Right forelimb (tissue), 1 donor: Measurements from ENCODE around the gene OR10A3.
"Not testable (repeated sequence)": the region's sequence is repeated elsewhere in the genome, so short reads cannot be mapped to it uniquely, and the experiment has no call there.

Experiments used
- DNase-seq: peaks from one replicate; pipeline ENCODE4 v3.0.0-alpha.2; 2018

OR10A3 gene

GRCh38 chr11:7941608-7942007, at the start of gene OR10A3:
OR10A3 (minus strand) TSS chr11:7941708; CDS start chr11:7939520, 2,188 bp downstream.
- no peak for DNase-seq

GRCh38 chr11:7987560-7987883, 46.0 kb upstream of the OR10A3 start:
- not testable (repeated sequence) for DNase-seq

GRCh38 chr11:7986768-7987559, 45.5 kb upstream of the OR10A3 start, which contains the start of gene EIF3F:
EIF3F (plus strand) TSS chr11:7987337; CDS start chr11:7987353, 16 bp downstream.
- DNase-seq, result peak; percentile 93

- no peak for DNase-seq
Measured at GRCh38 chr11:7983832-7984590, 42.5 kb upstream of the OR10A3 start.

GRCh38 chr11:7982582-7983119, 41.1 kb upstream of the OR10A3 start:
- DNase-seq, result no peak

- no peak for DNase-seq
Measured at GRCh38 chr11:7981619-7982157, 40.2 kb upstream of the OR10A3 start.

- no peak for DNase-seq
Measured at GRCh38 chr11:7977232-7977917, 35.9 kb upstream of the OR10A3 start.

GRCh38 chr11:7974668-7975067, 33.2 kb upstream of the OR10A3 start:
- DNase-seq, result no peak

- DNase-seq, result no peak
Measured at GRCh38 chr11:7973011-7973410, 31.5 kb upstream of the OR10A3 start.

- no peak for DNase-seq
Measured at GRCh38 chr11:7971846-7972245, 30.3 kb upstream of the OR10A3 start.

- DNase-seq, result no peak
Measured at GRCh38 chr11:7969756-7970646, 28.5 kb upstream of the OR10A3 start.

- DNase-seq, result no peak
Measured at GRCh38 chr11:7968686-7969085, 27.2 kb upstream of the OR10A3 start.

GRCh38 chr11:7967826-7968225, 26.3 kb upstream of the OR10A3 start:
- no peak for DNase-seq

- no peak for DNase-seq
Measured at GRCh38 chr11:7967097-7967496, 25.6 kb upstream of the OR10A3 start.

GRCh38 chr11:7965386-7965785, 23.9 kb upstream of the OR10A3 start, which contains the start of gene NLRP10:
NLRP10 (minus strand) TSS chr11:7965447; CDS start chr11:7963495, 1,952 bp downstream.
- DNase-seq, result no peak

- DNase-seq, result no peak
Measured at GRCh38 chr11:7964873-7965272, 23.4 kb upstream of the OR10A3 start.

- DNase-seq, result no peak
Measured at GRCh38 chr11:7964261-7964660, 22.8 kb upstream of the OR10A3 start.

- no peak for DNase-seq
Measured at GRCh38 chr11:7955191-7955590, 13.7 kb upstream of the OR10A3 start.

- no peak for DNase-seq
Measured at GRCh38 chr11:7949934-7950333, 8.4 kb upstream of the OR10A3 start.

- DNase-seq, result no peak
Measured at GRCh38 chr11:7944123-7944522, 2.6 kb upstream of the OR10A3 start.

- DNase-seq, result no peak
Measured at GRCh38 chr11:7941146-7941545, 362 bp downstream of the OR10A3 start.

GRCh38 chr11:7936615-7937014, 4.9 kb downstream of the OR10A3 start:
- DNase-seq, result no peak
